Activated CD8-positive, alpha-beta T cell treated with anti-CD3 and anti-CD28 coated beads for 36 hours (primary cell): Measurements from ENCODE around the gene HNRNPC. TPM values are rescaled to one million over a fixed set of nuclear protein-coding genes. Genes with fewer than 3 reads are reported as not detected.

Experiments used
- ATAC-seq: fragments of 200-7000 bp; cut with Tn5 transposase; one replicate; pipeline ENCODE4 v1.10.0; 2021; ENCODE audit warnings: mild to moderate bottlenecking, moderate library complexity
- CTCF ChIA-PET: fragments of 350-600 bp; sonication (Branson Sonifier 250); formaldehyde crosslinking; loops from one replicate; lab custom pipeline; 2021; ENCODE audit warnings: antibody characterized with exemption; lab: Charles Lee
- POLR2A ChIA-PET: fragments of 350-600 bp; sonication (Branson Sonifier 250); formaldehyde crosslinking; loops from one replicate; lab custom pipeline; 2021; ENCODE audit warnings: antibody characterized with exemption; lab: Charles Lee
- DNase-seq: peaks from one replicate; pipeline ENCODE4 v3.0.0-alpha.2; 2020
- H3K27ac Mint-ChIP-seq: one replicate; pipeline ENCODE4 v1.8.0; 2021; ENCODE audit warnings: mild to moderate bottlenecking, mixed read lengths
- H3K27me3 Mint-ChIP-seq: one replicate; pipeline ENCODE4 v1.8.0; 2021; ENCODE audit warnings: mixed read lengths
- H3K36me3 Mint-ChIP-seq: one replicate; pipeline ENCODE4 v1.8.0; 2021; ENCODE audit warnings: low read depth, mixed read lengths
- H3K4me1 Mint-ChIP-seq: one replicate; pipeline ENCODE4 v1.8.0; 2021; ENCODE audit warnings: low read depth, mixed read lengths
- H3K4me3 Mint-ChIP-seq: one replicate; pipeline ENCODE4 v1.8.0; 2021; ENCODE audit warnings: mild to moderate bottlenecking, moderate library complexity, mixed read lengths
- H3K9me3 Mint-ChIP-seq: one replicate; pipeline ENCODE4 v1.8.0; 2021; ENCODE audit warnings: mixed read lengths
- CTCF ChIP-seq: fragments of 200-600 bp; IDR thresholded peaks from one replicate; pipeline ENCODE4 v1.8.0; 2022; ENCODE audit warnings: antibody characterized with exemption, mild to moderate bottlenecking
- intact Hi-C: fragments of 100-400 bp; cut with micrococcal nuclease; formaldehyde crosslinking; loops from one replicate; pipeline ENCODE4 v1.10.0; 2022
- total RNA-seq, 2 experiments: library from RNA; stranded (reverse); gene quantifications; one replicate each; pipeline ENCODE4 v1.2.3, GENCODE V29; 2021

HNRNPC gene
- total RNA-seq, 2 experiments from 2014 or later: 1,078 to 1,115 TPM

GRCh38 chr14:21268617-21269251 lies 508 bp downstream of the HNRNPC start:
- TF ChIP-seq CTCF: no peak
- peaks cover 31% of the 10 kb centered on the region for H3K4me1 Mint-ChIP-seq
- ChIA-PET POLR2A (interaction anchor here (0.8 to 6.4 kb wide), 10 partner anchors 9 to 242 kb away, joined by 3 to 102 read pairs (median 6); partner anchors contain the start of genes METTL3 and SUPT16H), CTCF (no interaction called here)
- ATAC-seq: no peak
- peak overlapping the region; percentile 94 for H3K4me3 Mint-ChIP-seq
- peak; percentile 60 for DNase-seq
- H3K27ac Mint-ChIP-seq: peak overlapping the region; percentile 100
- intact Hi-C loops: loop anchor here (2.0 to 10.0 kb wide), 3 partner anchors 39 to 1276 kb away; partner anchors contain the start of gene SUPT16H
- H3K36me3 Mint-ChIP-seq: peaks cover 54% of the 10 kb centered on the region
- H3K9me3 Mint-ChIP-seq: no peaks in the 10 kb centered on the region
- no peaks in the 10 kb centered on the region for H3K27me3 Mint-ChIP-seq

GRCh38 chr14:21267886-21268616 lies 1.2 kb downstream of the HNRNPC start:
- no peaks in the 10 kb centered on the region for H3K27me3 Mint-ChIP-seq
- no peak for TF ChIP-seq CTCF
- CTCF ChIA-PET: no interaction called here
- peaks cover 61% of the 10 kb centered on the region for H3K36me3 Mint-ChIP-seq
- H3K27ac Mint-ChIP-seq: peak overlapping the region; percentile 100
- ATAC-seq (no peak), DNase-seq (no peak)
- intact Hi-C loops: loop anchor here (2.0 to 10.0 kb wide), 3 partner anchors 39 to 1277 kb away; partner anchors contain the start of gene SUPT16H
- peak overlapping the region; percentile 94 for H3K4me3 Mint-ChIP-seq
- peaks cover 38% of the 10 kb centered on the region for H3K4me1 Mint-ChIP-seq
- H3K9me3 Mint-ChIP-seq: no peaks in the 10 kb centered on the region
- POLR2A ChIA-PET: interaction anchor here (0.6 to 6.4 kb wide), 11 partner anchors 9 to 243 kb away, joined by 3 to 102 read pairs (median 6); partner anchors contain the start of genes METTL3 and SUPT16H

- H3K4me3 Mint-ChIP-seq: peak overlapping the region; percentile 94
- ATAC-seq (no peak), DNase-seq (no peak)
- CTCF ChIA-PET: interaction anchor here (1.0 kb wide), 1 partner anchor 117 kb away, joined by 3 read pairs; no protein-coding TSS in a partner anchor
- H3K27me3 Mint-ChIP-seq: no peaks in the 10 kb centered on the region
- H3K9me3 Mint-ChIP-seq: no peaks in the 10 kb centered on the region
- POLR2A ChIA-PET: interaction anchor here (1.1 to 6.4 kb wide), 10 partner anchors 8 to 243 kb away, joined by 3 to 102 read pairs (median 6); partner anchors contain the start of gene METTL3
- intact Hi-C loops: loop anchor here (5.0 to 10.0 kb wide), 2 partner anchors 40 to 1277 kb away; no protein-coding TSS in a partner anchor
- H3K36me3 Mint-ChIP-seq: peaks cover 67% of the 10 kb centered on the region
- TF ChIP-seq CTCF: no peak
- peaks cover 44% of the 10 kb centered on the region for H3K4me1 Mint-ChIP-seq
- H3K27ac Mint-ChIP-seq: peak overlapping the region; percentile 100
Observed at GRCh38 chr14:21267431-21267845, 1.8 kb downstream of the HNRNPC start.

GRCh38 chr14:21264025-21264801 lies 5.0 kb downstream of the HNRNPC start:
- POLR2A ChIA-PET: interaction anchor here (0.7 to 6.4 kb wide), 12 partner anchors 9 to 1261 kb away, joined by 3 to 102 read pairs (median 8); partner anchors contain the start of gene SUPT16H
- H3K27me3 Mint-ChIP-seq: no peaks in the 10 kb centered on the region
- peak; percentile 68 for ATAC-seq
- CTCF ChIA-PET: interaction anchor here (1.9 to 2.2 kb wide), 2 partner anchors 9 to 22 kb away, joined by 9 to 15 read pairs; no protein-coding TSS in a partner anchor
- peak overlapping the region; percentile 100 for H3K27ac Mint-ChIP-seq
- TF ChIP-seq CTCF: no peak
- DNase-seq: no peak
- peaks cover 59% of the 10 kb centered on the region for H3K4me1 Mint-ChIP-seq
- H3K4me3 Mint-ChIP-seq: peak overlapping the region; percentile 94
- peaks cover 89% of the 10 kb centered on the region for H3K36me3 Mint-ChIP-seq
- no peaks in the 10 kb centered on the region for H3K9me3 Mint-ChIP-seq
- intact Hi-C loops: loop anchor here (10.0 kb wide), 1 partner anchor 1281 kb away; no protein-coding TSS in a partner anchor
